ENCODE results near the gene ST8SIA3.

Gene ST8SIA3

GRCh38 chr18:57352271-57352701 is at the start of gene ST8SIA3:
TSS of gene ST8SIA3 (plus strand) at chr18:57352557. CDS start at chr18:57352847, 290 bp downstream.
- DNase-seq = no peak

- DNase-seq = no peak
Observed at GRCh38 chr18:57311472-57311871, 40.9 kb upstream of the ST8SIA3 start.

- DNase-seq = no peak
Observed at GRCh38 chr18:57312346-57313144, 39.8 kb upstream of the ST8SIA3 start.

GRCh38 chr18:57320603-57321002 is 31.8 kb upstream of the ST8SIA3 start:
- DNase-seq = no peak

- no peak for DNase-seq
Observed at GRCh38 chr18:57325491-57326166, 26.7 kb upstream of the ST8SIA3 start.

- DNase-seq = no peak
Observed at GRCh38 chr18:57326718-57327323, 25.5 kb upstream of the ST8SIA3 start.

- DNase-seq = no peak
Observed at GRCh38 chr18:57328665-57329064, 23.7 kb upstream of the ST8SIA3 start.

- no peak for DNase-seq
Observed at GRCh38 chr18:57329856-57330255, 22.5 kb upstream of the ST8SIA3 start.

GRCh38 chr18:57331718-57332117 is 20.6 kb upstream of the ST8SIA3 start:
- no peak for DNase-seq

- no peak for DNase-seq
Observed at GRCh38 chr18:57333940-57334339, 18.4 kb upstream of the ST8SIA3 start.

GRCh38 chr18:57334383-57334782 is 18.0 kb upstream of the ST8SIA3 start:
- no peak for DNase-seq

- DNase-seq = no peak
Observed at GRCh38 chr18:57336343-57336742, 16.0 kb upstream of the ST8SIA3 start.

GRCh38 chr18:57337890-57338289 is 14.5 kb upstream of the ST8SIA3 start:
- DNase-seq = no peak

- no peak for DNase-seq
Observed at GRCh38 chr18:57343833-57344232, 8.5 kb upstream of the ST8SIA3 start.

- no peak for DNase-seq
Observed at GRCh38 chr18:57346876-57347275, 5.5 kb upstream of the ST8SIA3 start.

- no peak for DNase-seq
Observed at GRCh38 chr18:57347784-57348183, 4.6 kb upstream of the ST8SIA3 start.

GRCh38 chr18:57352761-57353136 is 392 bp downstream of the ST8SIA3 start:
- no peak for DNase-seq

- no peak for DNase-seq
Observed at GRCh38 chr18:57353137-57353939, 981 bp downstream of the ST8SIA3 start.

- peak in 1 of 2 donors; percentile 27 for DNase-seq
Observed at GRCh38 chr18:57353940-57354461, 1.6 kb downstream of the ST8SIA3 start.

GRCh38 chr18:57359433-57359832 is 7.1 kb downstream of the ST8SIA3 start:
- no peak for DNase-seq

GRCh38 chr18:57362714-57363113 is 10.4 kb downstream of the ST8SIA3 start:
- DNase-seq = no peak

GRCh38 chr18:57364460-57364859 is 12.1 kb downstream of the ST8SIA3 start:
- DNase-seq = no peak
